Measurements from ENCODE around the gene TANC1.

TANC1 gene

GRCh38 chr2:159003555-159003954 is 35.1 kb downstream of the TANC1 start:
- no peak overlapping the region for H3K27ac ChIP-seq (replicated peaks; ENCODE audit: low read length)
- H2BK120ac ChIP-seq (ENCODE audit: low read depth, low read length), result no peak overlapping the region
- peaks cover 0 to 10% of the 10 kb centered on the region in 2 donors for H3K9me3 ChIP-seq (replicated peaks in 1 of 2; ENCODE audit: control insufficient read depth in 2 of 2, insufficient read depth in 1 of 2, low read depth in 1 of 2, low read length in 2 of 2)
- H4K91ac ChIP-seq (ENCODE audit: low read depth, low read length, poor library complexity), result no peak overlapping the region
- no peak overlapping the region for H2AK5ac ChIP-seq (ENCODE audit: low read depth, low read length)
- H3K14ac ChIP-seq (ENCODE audit: low read length), result no peak overlapping the region
- H3K4ac ChIP-seq (ENCODE audit: low read length), result no peak overlapping the region
- no peak overlapping the region for H3K18ac ChIP-seq (ENCODE audit: low read length)
- no peaks in the 10 kb centered on the region for H3K27me3 ChIP-seq (ENCODE audit: control insufficient read depth in 3 of 3, insufficient read depth in 3 of 3, low read depth in 1 of 3, low read length in 3 of 3)
- H2BK12ac ChIP-seq (ENCODE audit: low read length), result no peak overlapping the region
- no peaks in the 10 kb centered on the region for H3K79me1 ChIP-seq (ENCODE audit: low read depth, low read length)
- no peak overlapping the region for H2BK5ac ChIP-seq (ENCODE audit: low read length)
- H3K4me3 ChIP-seq (ENCODE audit: low read length in 2 of 2), result no peak overlapping the region
- no peak overlapping the region for H2AFZ ChIP-seq (ENCODE audit: low read length)
- H2BK15ac ChIP-seq (ENCODE audit: low read length), result no peak overlapping the region
- H3K4me2 ChIP-seq (ENCODE audit: insufficient read depth, low read length, poor library complexity, severe bottlenecking), result no peak overlapping the region
- H3K4me1 ChIP-seq (ENCODE audit: control insufficient read depth in 2 of 2, insufficient read depth in 1 of 2, low read depth in 1 of 2, low read length in 2 of 2), result no peaks in the 10 kb centered on the region
- no peak overlapping the region for H4K8ac ChIP-seq (ENCODE audit: low read depth, low read length)
- H3K23ac ChIP-seq (ENCODE audit: low read depth, low read length, poor library complexity), result no peak overlapping the region
- no peak for DNase-seq (ENCODE audit: low spot score)
- no peak overlapping the region for H3K9ac ChIP-seq (ENCODE audit: low read depth, low read length, poor library complexity)
- no CpG with 5 or more reads among the region's 13 CpGs for WGBS, 2 donors (ENCODE audit: extremely low coverage in 2 of 2, insufficient read length in 2 of 2, insufficient replicate concordance in 1 of 2)
- H3K36me3 ChIP-seq (replicated peaks in 1 of 2; ENCODE audit: control insufficient read depth in 2 of 2, insufficient read depth in 2 of 2, low read length in 2 of 2), result peaks cover 0 to 63% of the 10 kb centered on the region in 2 donors

GRCh38 chr2:159004849-159005248 is 36.4 kb downstream of the TANC1 start:
- no peak overlapping the region for H2AFZ ChIP-seq (ENCODE audit: low read length)
- H3K4ac ChIP-seq (ENCODE audit: low read length), result no peak overlapping the region
- H3K4me2 ChIP-seq (ENCODE audit: insufficient read depth, low read length, poor library complexity, severe bottlenecking), result no peak overlapping the region
- H2BK120ac ChIP-seq (ENCODE audit: low read depth, low read length), result no peak overlapping the region
- no peak overlapping the region for H4K91ac ChIP-seq (ENCODE audit: low read depth, low read length, poor library complexity)
- no peak overlapping the region for H2AK5ac ChIP-seq (ENCODE audit: low read depth, low read length)
- H2BK15ac ChIP-seq (ENCODE audit: low read length), result no peak overlapping the region
- H3K79me1 ChIP-seq (ENCODE audit: low read depth, low read length), result no peaks in the 10 kb centered on the region
- H3K23ac ChIP-seq (ENCODE audit: low read depth, low read length, poor library complexity), result no peak overlapping the region
- no peak overlapping the region for H2BK5ac ChIP-seq (ENCODE audit: low read length)
- no CpG with 5 or more reads among the region's 6 CpGs for whole genome bisulfite sequencing, 2 donors (ENCODE audit: extremely low coverage in 2 of 2, insufficient read length in 2 of 2, insufficient replicate concordance in 1 of 2)
- no peak overlapping the region for H3K18ac ChIP-seq (ENCODE audit: low read length)
- peaks cover 0 to 15% of the 10 kb centered on the region in 2 donors for H3K9me3 ChIP-seq (replicated peaks in 1 of 2; ENCODE audit: control insufficient read depth in 2 of 2, insufficient read depth in 1 of 2, low read depth in 1 of 2, low read length in 2 of 2)
- no peak for DNase-seq (ENCODE audit: low spot score)
- no peak overlapping the region for H2BK12ac ChIP-seq (ENCODE audit: low read length)
- H3K4me3 ChIP-seq (ENCODE audit: low read length in 2 of 2), result no peak overlapping the region
- H3K36me3 ChIP-seq (replicated peaks in 1 of 2; ENCODE audit: control insufficient read depth in 2 of 2, insufficient read depth in 2 of 2, low read length in 2 of 2), result peaks cover 0 to 63% of the 10 kb centered on the region in 2 donors
- no peaks in the 10 kb centered on the region for H3K27me3 ChIP-seq (ENCODE audit: control insufficient read depth in 3 of 3, insufficient read depth in 3 of 3, low read depth in 1 of 3, low read length in 3 of 3)
- no peak overlapping the region for H3K27ac ChIP-seq (replicated peaks; ENCODE audit: low read length)
- H3K14ac ChIP-seq (ENCODE audit: low read length), result no peak overlapping the region
- H3K4me1 ChIP-seq (ENCODE audit: control insufficient read depth in 2 of 2, insufficient read depth in 1 of 2, low read depth in 1 of 2, low read length in 2 of 2), result no peaks in the 10 kb centered on the region
- no peak overlapping the region for H3K9ac ChIP-seq (ENCODE audit: low read depth, low read length, poor library complexity)
- H4K8ac ChIP-seq (ENCODE audit: low read depth, low read length), result no peak overlapping the region

GRCh38 chr2:159009940-159010339 is 41.5 kb downstream of the TANC1 start:
- Histone ChIP-seq H2AFZ (ENCODE audit: low read length) (no peak overlapping the region), H2BK12ac (ENCODE audit: low read length) (no peak overlapping the region), H3K4me1 (ENCODE audit: control insufficient read depth in 2 of 2, insufficient read depth in 1 of 2, low read depth in 1 of 2, low read length in 2 of 2) (no peaks in the 10 kb centered on the region), H3K9ac (ENCODE audit: low read depth, low read length, poor library complexity) (no peak overlapping the region), H3K14ac (ENCODE audit: low read length) (no peak overlapping the region), H3K4me3 (ENCODE audit: low read length in 2 of 2) (no peak overlapping the region), H3K4ac (ENCODE audit: low read length) (no peak overlapping the region), H3K9me3 (replicated peaks in 1 of 2; ENCODE audit: control insufficient read depth in 2 of 2, insufficient read depth in 1 of 2, low read depth in 1 of 2, low read length in 2 of 2) (peaks cover 3 to 27% of the 10 kb centered on the region in 2 donors), H3K18ac (ENCODE audit: low read length) (no peak overlapping the region), H3K23ac (ENCODE audit: low read depth, low read length, poor library complexity) (no peak overlapping the region), H2BK5ac (ENCODE audit: low read length) (no peak overlapping the region), H2AK5ac (ENCODE audit: low read depth, low read length) (no peak overlapping the region), H3K36me3 (replicated peaks in 1 of 2; ENCODE audit: control insufficient read depth in 2 of 2, insufficient read depth in 2 of 2, low read length in 2 of 2) (peaks cover 0 to 38% of the 10 kb centered on the region in 2 donors), H3K79me1 (ENCODE audit: low read depth, low read length) (no peaks in the 10 kb centered on the region), H2BK120ac (ENCODE audit: low read depth, low read length) (no peak overlapping the region), H3K27me3 (ENCODE audit: control insufficient read depth in 3 of 3, insufficient read depth in 3 of 3, low read depth in 1 of 3, low read length in 3 of 3) (no peaks in the 10 kb centered on the region), H4K91ac (ENCODE audit: low read depth, low read length, poor library complexity) (no peak overlapping the region), H3K4me2 (ENCODE audit: insufficient read depth, low read length, poor library complexity, severe bottlenecking) (no peak overlapping the region), H4K8ac (ENCODE audit: low read depth, low read length) (no peak overlapping the region), H3K27ac (replicated peaks; ENCODE audit: low read length) (no peak overlapping the region), H2BK15ac (ENCODE audit: low read length) (no peak overlapping the region)
- no peak for DNase-seq (ENCODE audit: low spot score)
- no CpG with 5 or more reads among the region's 1 CpG for WGBS, 2 donors (ENCODE audit: extremely low coverage in 2 of 2, insufficient read length in 2 of 2, insufficient replicate concordance in 1 of 2)

- Histone ChIP-seq H2BK5ac (ENCODE audit: low read length) (no peak overlapping the region), H3K4ac (ENCODE audit: low read length) (no peak overlapping the region), H3K36me3 (replicated peaks in 1 of 2; ENCODE audit: control insufficient read depth in 2 of 2, insufficient read depth in 2 of 2, low read length in 2 of 2) (peaks cover 0 to 34% of the 10 kb centered on the region in 2 donors), H2BK15ac (ENCODE audit: low read length) (no peak overlapping the region), H3K4me3 (ENCODE audit: low read length in 2 of 2) (no peak overlapping the region), H4K8ac (ENCODE audit: low read depth, low read length) (no peak overlapping the region), H4K91ac (ENCODE audit: low read depth, low read length, poor library complexity) (no peak overlapping the region), H2AFZ (ENCODE audit: low read length) (no peak overlapping the region), H3K27me3 (ENCODE audit: control insufficient read depth in 3 of 3, insufficient read depth in 3 of 3, low read depth in 1 of 3, low read length in 3 of 3) (no peaks in the 10 kb centered on the region), H2AK5ac (ENCODE audit: low read depth, low read length) (no peak overlapping the region), H3K23ac (ENCODE audit: low read depth, low read length, poor library complexity) (no peak overlapping the region), H3K9ac (ENCODE audit: low read depth, low read length, poor library complexity) (no peak overlapping the region), H3K18ac (ENCODE audit: low read length) (no peak overlapping the region), H3K79me1 (ENCODE audit: low read depth, low read length) (no peaks in the 10 kb centered on the region), H3K4me1 (ENCODE audit: control insufficient read depth in 2 of 2, insufficient read depth in 1 of 2, low read depth in 1 of 2, low read length in 2 of 2) (no peaks in the 10 kb centered on the region), H3K9me3 (replicated peaks in 1 of 2; ENCODE audit: control insufficient read depth in 2 of 2, insufficient read depth in 1 of 2, low read depth in 1 of 2, low read length in 2 of 2) (peaks cover 5 to 28% of the 10 kb centered on the region in 2 donors), H2BK12ac (ENCODE audit: low read length) (no peak overlapping the region), H3K4me2 (ENCODE audit: insufficient read depth, low read length, poor library complexity, severe bottlenecking) (no peak overlapping the region), H2BK120ac (ENCODE audit: low read depth, low read length) (no peak overlapping the region), H3K14ac (ENCODE audit: low read length) (no peak overlapping the region), H3K27ac (replicated peaks; ENCODE audit: low read length) (no peak overlapping the region)
- no peak for DNase-seq (ENCODE audit: low spot score)
- WGBS, 2 donors (ENCODE audit: extremely low coverage in 2 of 2, insufficient read length in 2 of 2, insufficient replicate concordance in 1 of 2), result no CpG with 5 or more reads among the region's 5 CpGs
Observed at GRCh38 chr2:159010340-159010739, 41.9 kb downstream of the TANC1 start.
